HG02938 (cell line): ENCODE measurements around the gene RANBP10.

Experiments
- ATAC-seq: cut with Tn5 transposase; IDR thresholded peaks from one replicate; pipeline ENCODE4 v1.9.1; 2021; ENCODE audit warnings: mild to moderate bottlenecking, moderate library complexity; ENCODE audit not compliant: unreplicated experiment

The RANBP10 gene

DNA sequence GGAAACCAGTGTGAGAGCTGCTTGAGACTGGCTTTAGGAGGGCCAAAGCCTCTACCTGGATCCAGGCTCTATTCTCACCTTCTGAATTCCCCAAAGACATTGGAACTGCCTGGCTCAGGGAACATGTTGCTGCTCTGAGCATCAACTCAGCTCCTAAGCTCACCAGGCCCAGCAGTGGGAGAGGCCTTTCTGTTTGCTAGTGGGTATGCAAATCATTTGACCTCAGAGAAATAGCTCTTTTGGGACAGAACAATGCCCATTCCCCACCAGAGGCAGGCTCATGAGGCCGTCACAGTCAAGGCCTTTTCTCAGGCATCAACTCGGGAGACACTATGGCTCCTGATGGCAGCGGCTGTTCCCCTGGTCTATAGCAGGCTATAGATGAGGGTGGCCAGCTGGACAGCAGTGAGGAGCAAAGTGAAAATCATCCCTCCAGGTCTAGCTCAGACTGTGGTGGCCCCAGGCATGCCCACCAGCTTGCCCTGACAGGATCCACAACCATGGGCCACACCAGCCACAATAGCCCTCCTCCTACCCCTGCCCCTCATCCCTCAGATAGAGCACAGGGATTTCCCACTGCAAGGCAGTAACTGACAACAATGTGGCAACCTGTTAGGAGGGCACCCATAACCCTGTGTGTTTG, 56.8 kb downstream of the RANBP10 start:
- no peak for ATAC-seq

DNA sequence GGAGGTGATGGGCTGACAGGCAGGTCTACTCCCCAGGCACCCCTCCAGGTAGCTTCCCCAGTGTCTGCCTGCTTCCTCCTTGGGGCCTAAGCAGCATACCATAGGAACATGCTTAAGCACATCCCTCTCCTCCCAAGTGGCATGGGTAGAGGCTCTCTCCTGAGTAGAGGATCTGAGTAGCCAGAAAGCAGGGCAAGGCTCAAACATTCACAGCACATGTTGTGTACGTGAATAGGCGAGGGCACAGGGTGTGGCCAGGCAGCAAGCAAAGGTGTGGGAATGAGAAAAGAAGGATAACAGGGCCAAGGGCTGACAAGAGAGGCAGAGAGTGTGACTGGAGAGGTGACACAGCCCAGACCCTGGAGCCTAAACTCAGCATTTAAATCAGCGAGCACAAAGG, 57.5 kb downstream of the RANBP10 start:
- no peak for ATAC-seq

GRCh38 chr16:67746846-67747245, 59.5 kb downstream of the RANBP10 start:
- no peak for ATAC-seq

DNA sequence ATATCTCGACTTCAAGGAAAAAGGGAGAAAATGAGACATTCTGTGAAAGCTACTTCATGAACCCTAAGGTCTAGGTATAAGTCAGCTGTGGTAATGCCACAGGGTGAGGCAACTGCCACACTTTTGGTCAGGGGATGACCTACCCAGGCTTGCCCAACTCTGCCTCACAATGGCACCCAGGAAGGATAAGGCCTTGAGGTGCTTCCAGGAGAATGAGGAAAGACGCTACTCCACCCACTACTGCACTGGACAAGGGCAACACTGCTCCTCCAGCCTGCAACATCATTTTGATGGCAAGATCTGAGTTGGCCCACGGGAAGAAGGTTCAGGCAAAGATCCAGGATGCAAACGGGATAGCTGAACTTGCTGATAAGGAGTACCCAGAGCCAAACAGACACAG, 65.2 kb downstream of the RANBP10 start:
- ATAC-seq, result no peak

DNA sequence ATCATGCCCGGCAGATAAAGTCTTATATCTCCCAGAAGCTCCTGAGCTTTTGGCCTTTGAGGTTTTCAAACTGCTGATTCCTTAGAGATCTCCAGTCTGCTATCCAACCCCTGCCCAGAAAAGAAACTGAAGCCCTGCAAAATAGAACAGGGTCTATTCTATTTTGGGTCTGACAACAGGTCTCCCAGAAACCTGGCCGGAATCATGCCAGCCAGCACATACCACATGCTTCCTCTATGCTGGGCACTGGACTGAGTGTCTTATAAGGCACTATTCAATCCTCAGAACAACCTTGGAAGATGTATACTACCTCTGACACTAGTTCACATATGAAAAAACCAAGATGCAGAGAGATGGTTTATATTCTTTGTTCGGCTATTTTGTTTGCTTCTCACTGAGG, 66.0 kb downstream of the RANBP10 start:
- no peak for ATAC-seq

DNA sequence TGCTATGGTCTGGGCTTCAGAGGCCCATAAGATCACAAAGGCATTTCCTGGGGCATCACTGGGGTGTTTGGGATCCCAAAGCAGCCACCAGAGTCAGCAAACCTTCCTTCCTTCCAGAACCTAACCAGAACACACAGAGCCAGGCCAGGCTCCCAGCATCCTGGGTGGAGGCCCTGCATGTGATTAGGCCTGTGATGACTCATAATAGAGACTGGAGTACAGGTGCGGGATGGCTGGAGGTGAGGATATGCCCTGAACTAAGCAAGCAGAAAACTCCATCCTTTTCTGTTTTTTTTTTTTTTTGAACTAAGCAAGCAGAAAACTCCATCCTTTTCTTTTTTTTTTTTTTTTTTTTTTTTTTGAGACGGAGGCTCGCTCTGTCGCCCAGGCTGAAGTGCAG, 69.5 kb downstream of the RANBP10 start:
- ATAC-seq, result no peak

DNA sequence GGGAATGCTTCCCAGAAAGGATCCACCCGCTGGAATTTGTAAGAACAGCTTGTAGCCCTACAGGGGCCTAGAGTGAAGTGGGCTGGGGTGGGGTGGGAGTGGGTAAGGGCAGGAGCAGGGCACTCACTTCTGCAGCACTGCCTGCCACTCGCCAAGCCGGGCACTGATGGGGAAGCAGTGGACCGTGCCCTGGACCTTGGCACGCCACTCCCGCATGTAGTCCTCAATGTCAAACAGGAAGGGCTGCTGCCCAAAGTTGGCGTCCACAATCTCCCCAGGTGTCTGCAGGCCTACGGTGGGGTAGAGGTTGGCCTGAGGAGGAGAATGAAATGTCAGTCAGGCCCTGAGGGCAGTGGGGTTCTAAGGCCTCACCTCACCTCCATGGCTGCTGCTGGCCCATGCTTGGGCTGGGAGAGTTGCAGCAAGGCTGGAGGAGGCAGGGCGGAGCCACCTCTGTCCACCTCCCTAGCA, 71.6 kb downstream of the RANBP10 start:
- no peak for ATAC-seq

DNA sequence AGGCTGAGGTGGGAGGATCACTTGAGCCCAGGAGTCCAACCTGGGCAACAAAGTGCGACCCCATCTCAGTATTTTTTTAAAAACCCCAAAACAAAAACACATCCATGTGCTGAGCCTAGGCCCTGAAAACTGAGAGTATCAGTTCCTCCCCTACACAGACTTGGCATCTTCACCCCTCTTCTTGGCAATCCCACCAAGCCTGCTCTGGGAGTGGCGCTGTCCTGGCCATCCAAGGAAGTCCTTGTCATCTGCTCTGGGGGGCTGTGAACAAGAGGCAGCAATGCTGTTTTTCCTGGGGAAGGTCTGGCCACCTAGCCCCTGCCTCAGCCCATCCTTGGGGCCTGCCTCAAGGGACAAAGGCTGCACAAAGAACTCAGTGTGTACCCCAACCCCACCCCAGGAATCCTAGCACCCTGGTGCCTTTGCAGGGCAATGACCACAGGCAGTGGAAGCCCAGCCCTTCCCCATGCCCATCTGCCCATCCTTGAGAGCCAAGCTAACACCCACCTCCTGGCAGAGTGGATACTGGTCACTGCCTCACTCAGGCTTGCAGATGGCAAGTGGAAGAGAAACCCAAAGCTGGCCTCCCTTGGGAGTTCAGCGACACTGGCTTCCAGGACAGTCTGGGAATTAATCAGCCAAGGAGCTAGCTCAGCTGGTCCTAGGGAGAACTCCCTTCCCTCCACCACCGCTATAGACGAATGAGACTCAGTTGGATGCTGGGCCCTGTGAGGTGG, 72.5 kb downstream of the RANBP10 start:
- no peak for ATAC-seq

GRCh38 chr16:67731753-67732095, 74.6 kb downstream of the RANBP10 start:
- ATAC-seq, result no peak

GRCh38 chr16:67731071-67731752, 75.1 kb downstream of the RANBP10 start:
- no peak for ATAC-seq

GRCh38 chr16:67730326-67730725, 76.0 kb downstream of the RANBP10 start:
- no peak for ATAC-seq

GRCh38 chr16:67729636-67730248, 76.6 kb downstream of the RANBP10 start:
- ATAC-seq, result no peak

DNA sequence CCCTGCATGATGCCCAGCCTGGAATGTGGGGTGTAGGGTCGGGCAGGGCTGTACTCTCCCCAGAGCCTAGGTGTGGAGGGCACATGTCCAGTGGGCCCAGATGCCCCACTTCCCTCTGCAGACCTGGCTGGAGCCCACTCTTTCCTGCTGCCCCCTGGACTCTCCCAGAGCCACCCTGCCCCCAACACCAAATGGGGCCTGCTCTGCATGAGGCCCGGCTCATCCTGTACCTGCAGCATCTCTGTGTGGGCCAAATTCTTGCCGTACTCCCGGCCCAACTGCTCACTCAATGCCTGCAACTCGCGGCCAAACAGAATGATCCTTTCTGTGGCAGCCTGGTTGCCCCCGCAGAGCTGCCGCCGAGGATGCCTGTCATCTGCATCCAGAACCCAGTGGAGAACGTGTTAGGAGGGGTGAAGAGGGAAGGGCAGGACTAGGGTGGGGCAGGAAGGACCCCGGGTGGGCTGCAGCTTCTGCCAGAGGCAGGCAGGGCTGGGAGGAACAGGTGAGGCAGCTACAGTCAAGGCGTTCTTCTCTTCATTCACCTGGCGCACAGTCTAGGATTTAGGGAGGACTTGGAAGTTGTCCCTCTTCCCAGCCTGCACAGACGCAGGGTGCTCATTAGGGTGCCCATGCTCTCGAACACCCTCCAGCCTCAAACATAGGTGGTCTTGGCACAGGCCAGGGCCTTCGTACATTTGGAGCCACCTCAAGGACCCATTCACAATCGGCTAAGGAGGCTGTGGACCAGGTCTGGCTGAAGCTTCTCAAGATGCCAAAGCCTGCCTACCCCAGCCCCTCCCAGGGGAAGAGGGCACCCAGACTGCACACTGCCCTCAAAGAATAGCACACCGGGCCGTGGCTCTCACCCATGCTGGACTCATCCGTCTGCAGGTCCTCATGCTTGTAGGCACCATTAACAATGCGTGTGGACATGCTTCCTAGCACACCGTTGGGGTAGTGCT, 78.6 kb downstream of the RANBP10 start:
- no peak for ATAC-seq

DNA sequence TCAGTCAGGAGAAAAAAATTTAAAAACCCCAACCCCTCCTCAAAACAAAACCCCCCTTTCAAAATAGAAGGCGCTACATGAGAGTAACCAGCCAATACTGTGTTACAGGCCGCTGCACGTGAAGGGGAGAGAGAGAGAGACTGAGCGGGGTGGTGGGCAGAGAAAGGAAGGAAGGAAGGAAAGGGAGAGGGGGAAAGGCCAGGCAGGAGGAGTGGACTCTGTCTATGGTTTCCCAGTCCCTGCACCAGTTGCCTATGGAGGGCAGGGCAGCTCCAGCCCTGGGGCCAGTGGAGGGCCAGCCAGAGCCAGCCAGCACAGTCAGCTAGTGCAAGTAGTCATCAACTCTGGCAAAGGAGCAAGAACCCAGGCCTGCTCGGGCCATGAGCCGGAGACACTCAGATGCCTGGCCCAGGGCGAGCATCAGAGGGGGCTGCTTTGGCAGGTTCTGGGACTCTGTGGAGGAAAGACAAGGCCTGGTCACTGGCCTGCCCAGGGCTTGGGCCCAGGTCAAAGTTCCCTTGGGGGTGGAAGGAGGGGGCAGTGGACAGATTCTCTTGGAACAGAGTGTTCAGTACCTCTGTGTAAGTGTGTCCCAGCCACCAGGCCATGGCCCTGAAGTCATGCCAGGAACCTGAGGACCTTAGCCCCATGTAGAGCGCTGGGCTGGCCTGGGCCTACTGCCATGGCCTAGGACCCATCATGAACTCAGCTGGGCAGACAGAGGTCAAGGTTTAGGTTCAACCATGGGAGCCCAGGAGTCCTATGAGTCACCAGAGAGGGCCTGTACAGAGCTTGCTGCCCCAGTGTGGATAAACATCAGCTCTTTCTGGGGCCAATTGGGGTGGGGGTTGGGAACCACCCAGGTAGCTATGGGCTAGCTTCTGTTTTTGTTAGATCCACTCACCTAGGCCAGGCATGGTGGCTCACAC, 80.0 kb downstream of the RANBP10 start:
- no peak for ATAC-seq

- no peak for ATAC-seq
These were observed 82.5 kb downstream of the RANBP10 start for GRCh38 chr16:67723911-67724305.

GRCh38 chr16:67723151-67723910, 83.0 kb downstream of the RANBP10 start:
- no peak for ATAC-seq

DNA sequence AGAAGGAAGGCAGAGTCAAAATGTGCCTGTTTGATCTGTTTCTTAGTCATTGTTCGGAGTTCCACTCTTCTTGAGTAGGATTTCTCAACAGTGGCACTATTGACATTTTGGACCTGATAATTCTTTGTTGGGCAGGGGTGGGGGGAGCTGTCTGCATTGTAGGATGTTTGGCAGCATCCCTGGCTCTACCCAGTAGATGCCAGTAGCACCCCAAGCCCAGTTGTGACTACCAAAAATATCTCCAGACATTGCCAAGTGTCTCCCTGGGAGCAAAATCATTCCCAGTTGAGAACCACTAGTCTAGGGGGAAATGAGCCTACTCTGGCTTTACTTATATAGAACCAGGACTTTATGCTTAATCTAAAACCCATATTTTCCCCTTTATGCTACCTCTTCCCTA, 86.1 kb downstream of the RANBP10 start:
- ATAC-seq, result no peak

- ATAC-seq, result peak; percentile 14
These were observed 86.6 kb downstream of the RANBP10 start for GRCh38 chr16:67719778-67720144.
